Hematopoietic multipotent progenitor cell treated with erythropoietin and hydrocortisone succinate and interleukin-3 and kit ligand, for 17 days (in vitro differentiated cells): ENCODE results near the gene FYB1.
"Not testable (repeated sequence)": the region's sequence is repeated elsewhere in the genome, so short reads cannot be mapped to it uniquely, and the experiment has no call there.

Source experiments
- DNase-seq: peaks from one replicate; pipeline ENCODE4 v3.0.0-alpha.2; 2015; ENCODE audit warnings: low spot score

FYB1 gene

GRCh38 chr5:39186722-39187539, 32.4 kb downstream of the FYB1 start:
- no peak for DNase-seq

GRCh38 chr5:39186289-39186688, 33.1 kb downstream of the FYB1 start:
- DNase-seq: no peak

- no peak for DNase-seq
Measured at GRCh38 chr5:39185761-39186160, 33.6 kb downstream of the FYB1 start.

- not testable (repeated sequence) for DNase-seq
Measured at GRCh38 chr5:39179561-39179960, 39.8 kb downstream of the FYB1 start.

- DNase-seq: no peak
Measured at GRCh38 chr5:39178861-39179260, 40.5 kb downstream of the FYB1 start.

GRCh38 chr5:39178171-39178570, 41.2 kb downstream of the FYB1 start:
- no peak for DNase-seq

- no peak for DNase-seq
Measured at GRCh38 chr5:39177631-39177964, 41.8 kb downstream of the FYB1 start.

GRCh38 chr5:39176759-39177630, 42.4 kb downstream of the FYB1 start:
- no peak for DNase-seq

- DNase-seq: no peak
Measured at GRCh38 chr5:39175273-39175955, 43.9 kb downstream of the FYB1 start.

- no peak for DNase-seq
Measured at GRCh38 chr5:39173069-39173468, 46.3 kb downstream of the FYB1 start.

- DNase-seq: no peak
Measured at GRCh38 chr5:39172593-39172992, 46.8 kb downstream of the FYB1 start.

GRCh38 chr5:39171647-39172046, 47.7 kb downstream of the FYB1 start:
- DNase-seq: no peak

GRCh38 chr5:39169081-39169480, 50.3 kb downstream of the FYB1 start:
- DNase-seq: no peak

GRCh38 chr5:39167972-39168342, 51.4 kb downstream of the FYB1 start:
- no peak for DNase-seq

- no peak for DNase-seq
Measured at GRCh38 chr5:39167141-39167971, 52.0 kb downstream of the FYB1 start.

GRCh38 chr5:39164529-39165402, 54.6 kb downstream of the FYB1 start:
- no peak for DNase-seq

GRCh38 chr5:39164016-39164415, 55.3 kb downstream of the FYB1 start:
- DNase-seq: no peak

- DNase-seq: no peak
Measured at GRCh38 chr5:39161578-39161977, 57.8 kb downstream of the FYB1 start.

- DNase-seq: no peak
Measured at GRCh38 chr5:39160576-39161213, 58.7 kb downstream of the FYB1 start.

GRCh38 chr5:39159811-39160490, 59.4 kb downstream of the FYB1 start:
- no peak for DNase-seq
